HEK293 (cell line): ENCODE results near the gene OGFOD2.

Experiments used
- CTCF ChIA-PET: fragments of 350-600 bp; formaldehyde crosslinking; extraction: SDS; loops from one replicate; lab custom pipeline; 2021; ENCODE audit warnings: antibody characterized with exemption; lab: Yijun Ruan, JAX
- POLR2A ChIA-PET: fragments of 300-600 bp; formaldehyde crosslinking; extraction: SDS; loops from one replicate; lab custom pipeline; 2020; ENCODE audit warnings: antibody characterized with exemption, inconsistent platforms; lab: Yijun Ruan, JAX
- H3K27ac ChIP-seq: fragments of 200-500 bp; sonication (Bioruptor generic); 2 replicates; pipeline ENCODE4 v1.5.1; 2014; ENCODE audit warnings: low read depth, low read length, control low read depth, inconsistent platforms; ENCODE audit errors: extremely low read depth
- H3K36me3 ChIP-seq, 2 experiments: fragments of 200-500 bp in 1 of 2; sonication (Bioruptor generic) in 1 of 2; 1 replicate in 1 of 2; 2 replicates in 1 of 2; pipeline ENCODE4 v1.5.1; 2014 to 2017; ENCODE audit warnings: inconsistent platforms in 2 of 2, low read length in 2 of 2; ENCODE audit not compliant: control insufficient read depth in 2 of 2, insufficient read depth in 1 of 2
- H3K4me1 ChIP-seq: fragments of 200-500 bp; sonication (Bioruptor generic); 2 replicates; pipeline ENCODE4 v1.5.1; 2014; ENCODE audit warnings: mild to moderate bottlenecking, low read length, inconsistent platforms; ENCODE audit not compliant: control insufficient read depth, insufficient read depth
- H3K4me3 ChIP-seq: 2 replicates; pipeline ENCODE4 v1.5.1; 2011; ENCODE audit warnings: low read depth, mild to moderate bottlenecking, control low read depth, low read length, moderate library complexity
- H3K9me3 ChIP-seq: fragments of 200-500 bp; sonication (Bioruptor generic); 2 replicates; pipeline ENCODE4 v1.5.1; 2014; ENCODE audit warnings: low read depth, low read length, inconsistent platforms; ENCODE audit not compliant: control insufficient read depth, insufficient read depth
- AEBP2 ChIP-seq: fragments of 450-650 bp; formaldehyde crosslinking; IDR thresholded peaks from 2 replicates; pipeline ENCODE4 v1.5.1; 2016; ENCODE audit warnings: missing biosample characterization, missing genetic modification characterization, borderline replicate concordance
- FEZF1 ChIP-seq: fragments of 450-650 bp; formaldehyde crosslinking; IDR thresholded peaks from 2 replicates; pipeline ENCODE4 v1.5.1; 2016; ENCODE audit warnings: missing biosample characterization, missing genetic modification characterization
- KLF16 ChIP-seq: fragments of 450-650 bp; formaldehyde crosslinking; IDR thresholded peaks from 2 replicates; pipeline ENCODE4 v1.5.1; 2017; ENCODE audit warnings: missing biosample characterization, missing genetic modification characterization
- KLF7 ChIP-seq: fragments of 450-650 bp; formaldehyde crosslinking; IDR thresholded peaks from 2 replicates; pipeline ENCODE4 v1.5.1; 2016; ENCODE audit warnings: missing biosample characterization, missing genetic modification characterization, borderline replicate concordance
- SP7 ChIP-seq: fragments of 450-650 bp; formaldehyde crosslinking; IDR thresholded peaks from 2 replicates; pipeline ENCODE4 v1.5.1; 2016; ENCODE audit warnings: missing biosample characterization, missing genetic modification characterization
- ZBTB10 ChIP-seq: fragments of 450-650 bp; formaldehyde crosslinking; IDR thresholded peaks from 2 replicates; pipeline ENCODE4 v1.5.1; 2016; ENCODE audit warnings: missing biosample characterization, missing genetic modification characterization
- ZBTB20 ChIP-seq: fragments of 450-650 bp; formaldehyde crosslinking; IDR thresholded peaks from 2 replicates; pipeline ENCODE4 v1.5.1; 2016; ENCODE audit warnings: missing biosample characterization, missing genetic modification characterization
- ZBTB21 ChIP-seq: fragments of 450-650 bp; formaldehyde crosslinking; IDR thresholded peaks from 2 replicates; pipeline ENCODE4 v1.5.1; 2017; ENCODE audit warnings: missing biosample characterization, missing genetic modification characterization
- ZNF223 ChIP-seq: fragments of 450-650 bp; formaldehyde crosslinking; IDR thresholded peaks from 2 replicates; pipeline ENCODE4 v1.5.1; 2016; ENCODE audit warnings: missing biosample characterization, missing genetic modification characterization
- ZNF394 ChIP-seq: fragments of 450-650 bp; formaldehyde crosslinking; IDR thresholded peaks from 2 replicates; pipeline ENCODE4 v1.5.1; 2016; ENCODE audit warnings: missing biosample characterization, missing genetic modification characterization, mild to moderate bottlenecking, moderate library complexity, borderline replicate concordance
- ZNF596 ChIP-seq: fragments of 450-650 bp; IDR thresholded peaks from 2 replicates; pipeline ENCODE4 v1.5.0; 2018; ENCODE audit warnings: missing biosample characterization, mild to moderate bottlenecking, missing genetic modification characterization, moderate library complexity
- ZNF600 ChIP-seq: fragments of 450-650 bp; formaldehyde crosslinking; IDR thresholded peaks from 2 replicates; pipeline ENCODE4 v1.5.1; 2016; ENCODE audit warnings: missing biosample characterization, missing genetic modification characterization
- ZNF670 ChIP-seq: fragments of 450-650 bp; formaldehyde crosslinking; IDR thresholded peaks from 2 replicates; pipeline ENCODE4 v1.5.1; 2016; ENCODE audit warnings: missing biosample characterization, missing genetic modification characterization, low read depth
- ZNF792 ChIP-seq: fragments of 450-650 bp; formaldehyde crosslinking; IDR thresholded peaks from 2 replicates; pipeline ENCODE4 v1.5.1; 2016; ENCODE audit warnings: missing biosample characterization, missing genetic modification characterization
- ZSCAN16 ChIP-seq: fragments of 450-650 bp; formaldehyde crosslinking; IDR thresholded peaks from 2 replicates; pipeline ENCODE4 v1.5.1; 2016; ENCODE audit warnings: missing biosample characterization, missing genetic modification characterization
- ZSCAN5A ChIP-seq: fragments of 450-650 bp; formaldehyde crosslinking; IDR thresholded peaks from 2 replicates; pipeline ENCODE4 v1.5.1; 2016; ENCODE audit warnings: missing biosample characterization, missing genetic modification characterization

Gene OGFOD2

GRCh38 chr12:122978507-122978955 lies 3.5 kb downstream of the OGFOD2 start:
- ChIA-PET POLR2A (interaction anchor here (1.0 kb wide), 1 partner anchor 255 kb away, joined by 3 read pairs; the partner anchor contains the start of genes MPHOSPH9 and MTRFR), CTCF (no interaction called here)
- peaks cover 15% of the 10 kb centered on the region for H3K4me1 ChIP-seq
- H3K36me3 ChIP-seq = peaks cover 0 to 48% of the 10 kb centered on the region in 2 experiments; a peak in 2 of 3 replicates
- no peak overlapping the region for H3K27ac ChIP-seq
- H3K4me3 ChIP-seq = no peak overlapping the region
- TF ChIP-seq SP7 (tag by site-specific recombination) (no peak), ZBTB20 (tag by site-specific recombination) (no peak)
- H3K9me3 ChIP-seq = no peaks in the 10 kb centered on the region

GRCh38 chr12:122979001-122979907 lies 4.2 kb downstream of the OGFOD2 start:
- H3K9me3 ChIP-seq = no peaks in the 10 kb centered on the region
- peaks cover 15% of the 10 kb centered on the region for H3K4me1 ChIP-seq
- H3K27ac ChIP-seq = peak overlapping the region; percentile 87; the same call in 1 of the 2 replicates
- peaks cover 0 to 48% of the 10 kb centered on the region in 2 experiments; a peak in 2 of 3 replicates for H3K36me3 ChIP-seq
- peak overlapping the region; percentile 53 for H3K4me3 ChIP-seq
- ChIA-PET POLR2A (interaction anchor here (0.5 to 1.4 kb wide), 5 partner anchors 10 to 254 kb away, joined by 3 to 10 read pairs (median 5); partner anchors contain the start of genes ABCB9, MPHOSPH9 and MTRFR), CTCF (interaction anchor here (0.7 kb wide), 1 partner anchor 263 kb away, joined by 3 read pairs; no protein-coding TSS in a partner anchor)
- no peak for TF ChIP-seq ZNF596 (tag by site-specific recombination)
- peak; percentile 79 for TF ChIP-seq ZNF600 (tag by site-specific recombination)

GRCh38 chr12:122979908-122980182 lies 4.8 kb downstream of the OGFOD2 start:
- ChIA-PET CTCF (interaction anchor here (0.7 kb wide), 1 partner anchor 262 kb away, joined by 3 read pairs; no protein-coding TSS in a partner anchor), POLR2A (interaction anchor here (0.5 to 1.4 kb wide), 4 partner anchors 10 to 253 kb away, joined by 3 to 10 read pairs (median 6); partner anchors contain the start of genes ABCB9 and MPHOSPH9)
- peak overlapping the region; percentile 87 for H3K27ac ChIP-seq
- peaks cover 0 to 53% of the 10 kb centered on the region in 2 experiments; a peak in 2 of 3 replicates for H3K36me3 ChIP-seq
- peak overlapping the region; percentile 53 for H3K4me3 ChIP-seq
- H3K9me3 ChIP-seq = no peaks in the 10 kb centered on the region
- peaks cover 15% of the 10 kb centered on the region for H3K4me1 ChIP-seq
- TF ChIP-seq KLF7 (tag by site-specific recombination) = no peak
- no peak for TF ChIP-seq ZSCAN16
- no peak for TF ChIP-seq ZNF394 (tag by site-specific recombination)
- TF ChIP-seq ZNF792 = no peak
- no peak for TF ChIP-seq ZSCAN5A (tag by site-specific recombination)
- no peak for TF ChIP-seq ZBTB21 (tag by site-specific recombination)
- no peak for TF ChIP-seq AEBP2 (tag by site-specific recombination)
- TF ChIP-seq ZNF223 (tag by site-specific recombination) = no peak
- no peak for TF ChIP-seq ZBTB10 (tag by site-specific recombination)
- no peak for TF ChIP-seq FEZF1
- TF ChIP-seq KLF16 (tag by site-specific recombination) = no peak
- no peak for TF ChIP-seq ZNF670 (tag by site-specific recombination)
